DMS79 (cell line): ENCODE data around the gene IFI6.
"Not testable (repeated sequence)": the region's sequence is repeated elsewhere in the genome, so short reads cannot be mapped to it uniquely, and the experiment has no call there.

Source experiments
- DNase-seq: peaks from one replicate; lab custom pipeline; 2025; lab: John Stamatoyannopoulos, UW

The IFI6 gene

GRCh38 chr1:27628712-27629111, 43.3 kb downstream of the IFI6 start:
- no peak for DNase-seq

DNA sequence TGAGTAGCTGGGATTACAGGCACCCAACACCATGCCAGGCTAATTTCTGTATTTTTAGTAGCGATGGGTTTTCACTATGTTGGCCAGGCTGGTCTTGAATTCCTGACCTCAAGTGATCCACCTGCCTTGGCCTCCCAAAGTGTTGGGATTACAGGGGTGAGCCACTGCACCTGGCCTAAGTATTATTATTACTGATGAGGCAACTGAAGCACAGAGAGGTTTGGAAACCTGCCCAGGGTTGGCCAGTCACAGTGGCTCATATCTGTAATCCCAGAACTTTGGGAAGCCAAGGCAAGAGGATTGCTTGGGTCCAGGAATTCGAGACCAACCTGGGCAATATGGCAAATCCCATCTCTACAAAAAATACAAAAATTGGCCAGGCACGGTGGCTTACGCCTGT, 44.3 kb downstream of the IFI6 start:
- not testable (repeated sequence) for DNase-seq

DNA sequence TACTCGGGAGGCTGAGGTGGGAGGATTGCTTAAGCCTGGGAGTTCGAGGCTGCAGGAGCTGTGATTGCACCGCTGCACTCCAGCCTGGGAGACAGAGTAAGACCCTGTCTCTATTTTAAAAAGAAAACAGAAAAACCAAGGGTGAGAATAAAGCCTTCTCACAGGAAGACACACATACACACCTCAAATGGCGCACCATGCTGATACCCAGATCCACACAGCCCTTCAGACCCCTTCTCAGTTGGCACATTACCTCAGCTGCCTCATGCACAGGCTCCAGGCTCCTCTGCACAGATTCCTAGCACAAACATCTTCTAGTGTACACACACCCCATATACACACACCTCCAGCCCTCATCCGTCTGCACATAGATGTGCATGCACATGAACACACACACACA, 44.9 kb downstream of the IFI6 start:
- DNase-seq = no peak

DNA sequence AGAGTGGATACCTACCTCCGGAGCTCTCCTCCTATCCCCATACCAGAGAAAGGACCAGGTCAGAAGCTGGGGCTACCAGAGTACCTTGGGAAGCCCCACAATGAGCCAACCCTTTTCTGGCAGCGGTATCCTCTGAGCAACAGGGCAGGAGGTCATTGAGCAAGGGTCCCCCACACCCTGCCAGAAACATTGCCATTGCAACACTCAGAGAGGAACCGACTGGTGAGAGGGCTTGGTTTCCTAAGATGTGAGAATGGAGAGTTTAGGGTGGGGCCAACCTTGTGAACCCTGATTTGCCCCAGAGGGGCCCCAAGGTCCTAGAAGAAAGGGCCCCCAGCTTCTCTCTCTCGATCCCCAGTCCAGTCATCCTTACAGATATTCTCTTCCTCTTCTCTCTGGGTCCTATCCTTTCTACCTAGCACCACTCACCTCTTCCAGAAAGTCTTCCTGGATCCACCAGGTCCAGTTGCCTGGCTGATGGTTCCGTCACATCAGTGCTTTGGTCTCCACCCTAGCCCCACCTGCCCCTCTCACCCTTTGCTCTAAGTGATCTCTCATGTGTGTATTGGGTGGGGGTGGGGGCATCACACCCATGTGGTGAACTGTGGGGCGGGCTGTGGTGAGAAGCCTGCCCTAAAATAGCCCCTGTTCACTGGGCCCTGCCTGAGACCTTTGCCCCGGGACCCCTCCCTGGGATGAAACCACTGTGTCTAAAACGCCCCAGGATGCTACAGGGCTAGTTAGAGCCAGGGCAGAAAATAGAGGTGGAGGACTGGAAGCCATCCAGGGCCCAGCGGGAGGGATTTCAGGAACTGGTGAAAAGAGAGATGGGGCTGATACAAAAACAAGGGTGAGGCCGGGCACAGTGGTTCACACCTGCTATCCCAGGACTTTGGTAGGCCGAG, 45.7 kb downstream of the IFI6 start:
- no peak for DNase-seq

- peak; percentile 68 for DNase-seq
Observed at GRCh38 chr1:27624467-27625178, 47.4 kb downstream of the IFI6 start.

DNA sequence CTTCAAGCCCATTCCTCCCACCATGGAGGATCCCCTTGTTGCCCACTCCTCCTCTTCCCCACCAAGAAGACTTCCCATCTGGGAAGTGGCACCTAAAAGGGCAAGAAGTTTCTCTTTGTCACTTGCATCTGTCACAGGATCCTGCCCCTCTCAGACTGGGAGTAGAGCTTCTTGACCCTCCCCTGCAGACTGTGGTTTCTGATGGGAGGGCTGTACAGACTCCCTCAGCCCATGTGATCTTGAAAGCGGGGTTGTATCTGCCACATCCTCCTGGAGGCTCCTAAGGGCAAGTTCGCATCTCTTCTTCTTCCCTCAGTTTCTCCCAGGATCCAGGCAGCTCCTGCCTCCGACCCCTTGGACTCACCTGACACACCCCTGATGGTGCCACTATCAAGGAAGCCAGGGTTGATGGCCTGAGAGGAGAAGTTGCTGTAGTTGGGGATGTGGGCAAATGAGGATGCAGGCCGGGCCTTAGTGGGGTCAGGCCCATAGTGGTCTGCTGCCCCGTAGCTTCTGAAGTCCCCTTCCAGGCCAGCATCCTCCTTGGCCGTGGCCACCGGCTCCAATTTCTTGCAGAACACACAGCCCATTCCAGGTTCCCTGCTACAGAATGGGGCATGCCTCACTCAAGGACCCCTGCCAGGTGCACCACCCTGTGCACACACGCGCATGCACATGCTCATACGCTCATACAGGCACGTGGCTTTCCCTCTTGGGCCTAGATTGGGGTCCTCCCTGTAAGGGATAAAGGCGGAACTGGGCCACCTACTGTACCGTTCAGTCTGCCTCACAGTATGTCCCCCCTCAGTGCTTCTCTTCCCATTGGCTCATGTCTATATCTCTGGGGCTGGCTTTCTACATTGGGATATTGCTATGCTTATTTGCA, 48.4 kb downstream of the IFI6 start:
- no peak for DNase-seq

DNA sequence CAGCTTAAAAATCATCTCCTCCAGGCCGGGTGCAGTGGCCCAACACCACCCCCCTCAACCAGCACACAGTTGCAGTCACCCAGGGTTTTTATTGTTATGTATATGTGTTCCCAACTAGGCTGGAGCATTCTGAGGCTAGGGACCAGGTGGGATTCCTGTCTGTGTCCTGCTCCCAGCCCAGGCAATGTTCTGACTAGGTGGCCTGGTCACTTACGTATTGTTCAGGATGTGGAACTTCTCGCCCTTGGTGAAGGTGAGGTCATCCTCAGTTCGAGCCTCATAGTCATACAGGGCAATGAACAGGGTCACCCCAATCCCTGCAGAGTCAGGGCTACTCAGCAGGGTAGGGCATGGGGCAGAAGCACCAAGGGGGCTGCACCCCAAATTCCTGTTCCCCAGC, 49.2 kb downstream of the IFI6 start:
- DNase-seq = no peak

DNA sequence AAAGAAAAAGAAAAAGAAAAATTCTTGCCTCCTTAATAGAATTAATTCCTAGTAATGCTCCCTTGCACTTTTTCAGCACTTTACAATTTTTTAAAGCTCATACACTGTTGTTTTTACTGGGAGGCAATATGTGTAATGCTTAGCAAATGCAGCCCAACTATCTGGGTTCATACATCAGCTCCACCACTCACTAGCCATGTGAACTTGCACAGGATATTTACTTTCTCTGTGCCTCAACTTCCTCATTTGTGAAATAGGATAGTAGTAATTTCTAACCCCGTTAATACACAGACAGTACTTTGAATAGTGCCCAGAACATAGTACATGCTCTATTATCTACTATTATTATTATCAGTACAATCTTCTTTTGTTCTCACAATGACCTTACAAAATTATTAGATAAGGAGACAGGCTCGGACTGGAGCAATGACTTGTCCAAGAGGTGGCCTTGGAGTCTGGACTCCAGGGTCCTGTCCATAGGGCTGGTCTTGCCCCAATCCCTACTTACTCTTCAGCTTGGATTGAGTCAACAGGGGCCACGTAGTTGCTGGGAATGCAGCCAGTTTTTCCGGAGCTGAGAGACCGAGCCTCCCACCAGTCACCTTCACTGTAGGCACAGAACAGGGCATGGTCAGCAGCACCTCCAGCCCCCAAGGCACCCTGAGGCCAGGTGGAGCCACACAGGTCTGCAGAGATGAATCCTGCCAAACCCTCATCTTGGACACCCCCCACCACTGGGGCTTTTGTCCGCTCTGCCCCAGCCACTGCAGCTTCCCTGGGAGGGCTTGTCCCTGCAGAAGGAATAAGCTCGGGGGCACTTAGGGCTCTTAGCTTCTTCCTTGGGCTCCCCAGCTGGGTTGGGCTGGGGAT, 50.7 kb downstream of the IFI6 start:
- DNase-seq = no peak

DNA sequence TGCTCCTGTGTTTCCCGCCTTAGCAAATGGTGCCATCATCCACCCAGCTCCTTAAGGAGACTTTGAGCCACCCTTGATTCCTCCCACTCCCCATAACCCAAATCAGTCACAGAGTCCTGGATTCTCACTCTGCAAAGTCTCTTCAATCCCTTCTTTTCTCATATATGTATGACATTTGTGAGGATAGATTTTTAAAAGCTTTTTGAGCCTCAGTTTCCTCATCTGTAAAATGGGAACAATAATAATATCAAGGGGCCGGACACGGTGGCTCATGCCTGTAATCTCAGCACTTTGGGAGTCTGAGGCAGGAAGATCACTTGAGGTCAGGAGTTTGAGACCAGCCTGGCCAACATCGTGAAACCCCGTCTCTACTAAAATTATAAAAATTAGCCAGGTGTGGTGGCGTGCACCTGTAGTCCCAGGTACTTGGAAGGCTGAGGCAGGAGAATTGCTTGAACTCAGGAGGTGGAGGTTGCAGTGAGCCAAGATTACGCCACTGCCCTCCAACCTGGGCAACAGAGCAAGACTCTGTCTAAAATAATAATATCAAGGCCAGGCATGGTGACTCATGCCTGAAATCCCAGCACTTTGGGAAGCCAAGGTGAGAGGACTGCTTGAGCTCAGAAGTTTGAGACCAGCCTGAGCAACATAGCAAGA, 52.1 kb downstream of the IFI6 start:
- not testable (repeated sequence) for DNase-seq

DNA sequence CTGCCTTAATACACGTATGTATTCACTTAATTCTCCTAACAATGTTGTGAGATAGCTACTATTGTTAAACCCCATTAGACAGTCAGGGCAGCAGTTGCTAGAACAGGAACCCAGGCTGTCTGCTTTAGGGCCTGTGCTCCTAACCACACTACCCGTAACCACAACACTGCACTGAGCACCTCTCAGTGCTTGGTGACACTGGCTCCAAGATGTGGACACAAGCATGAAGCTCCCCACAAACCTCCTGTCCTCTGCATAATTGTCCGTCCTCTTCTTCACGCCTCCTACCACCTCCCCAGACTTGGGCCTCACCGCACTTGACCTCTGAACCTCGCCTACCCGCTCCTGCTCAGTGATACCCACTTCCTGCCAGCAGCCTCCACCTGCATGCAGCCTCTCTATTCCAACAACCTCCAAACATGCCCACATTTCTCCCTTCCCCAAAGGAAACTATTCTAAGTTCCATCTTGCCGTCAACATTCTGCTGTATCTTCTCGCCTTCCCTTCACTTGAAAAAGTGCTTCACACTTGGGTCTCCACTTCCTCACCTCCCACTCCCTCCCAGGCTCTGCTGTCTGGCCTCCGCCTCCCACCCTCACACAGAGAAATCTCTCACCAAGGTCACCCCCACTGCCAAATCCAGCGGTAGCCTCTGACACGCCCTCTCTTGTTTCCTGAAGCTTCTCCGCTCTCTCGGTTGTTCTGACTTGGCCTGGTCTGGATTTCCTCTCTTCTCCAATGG, 53.5 kb downstream of the IFI6 start:
- DNase-seq = no peak

DNA sequence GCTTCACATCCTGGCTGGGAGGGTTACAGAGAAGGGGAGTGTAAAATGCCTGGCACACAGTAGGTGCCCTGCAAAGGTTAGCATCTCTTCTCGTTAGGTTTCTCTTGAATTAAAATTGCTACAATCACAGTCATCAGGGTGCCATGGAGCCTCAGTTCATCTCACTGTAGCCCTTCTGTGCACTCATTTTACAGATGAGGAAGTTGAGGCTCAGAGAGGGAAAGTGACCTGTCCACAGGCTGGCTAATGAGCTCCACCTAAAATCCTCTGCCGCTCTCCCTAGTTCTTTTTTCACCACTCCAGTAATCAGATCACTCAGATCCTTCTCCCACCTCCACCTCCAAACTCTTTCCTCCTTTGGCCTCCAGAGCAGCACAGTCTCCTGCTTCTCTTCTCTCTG, 54.6 kb downstream of the IFI6 start:
- DNase-seq = no peak

DNA sequence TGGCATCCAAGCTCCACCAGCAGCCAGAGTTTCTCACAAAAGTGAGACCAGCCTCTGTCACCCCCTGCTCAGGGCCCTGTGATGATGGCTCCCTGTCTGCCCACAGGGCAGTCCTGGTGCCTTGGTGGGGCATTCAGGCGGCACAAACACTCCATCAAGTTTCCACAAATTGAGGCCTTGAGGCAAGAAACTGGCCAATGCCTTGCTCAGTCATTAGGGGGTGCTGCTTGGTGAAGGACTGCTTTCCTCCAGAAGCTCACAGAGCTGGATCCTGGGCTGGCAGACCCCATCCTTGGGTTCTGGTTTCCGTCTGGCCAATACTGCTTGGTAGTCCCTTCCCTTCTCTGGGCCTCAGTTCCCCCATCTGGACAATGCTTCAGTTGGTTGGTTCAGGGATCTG, 55.6 kb downstream of the IFI6 start:
- no peak for DNase-seq
